Mesendoderm (in vitro differentiated cells): ENCODE data around the gene NRXN3.

ENCODE experiments used
- DNase-seq: peaks from one replicate; pipeline ENCODE4 v3.0.0; 2013
- H2AK5ac ChIP-seq: 2 replicates; pipeline ENCODE4 v1.6.1; 2013; ENCODE audit warnings: low read length, inconsistent platforms
- H2BK120ac ChIP-seq: 2 replicates; pipeline ENCODE4 v1.6.1; 2013; ENCODE audit warnings: low read depth, mild to moderate bottlenecking, low read length, moderate library complexity, mixed read lengths
- H2BK15ac ChIP-seq: replicated peaks from 2 replicates; pipeline ENCODE4 v1.6.1; 2013; ENCODE audit warnings: low read depth, mild to moderate bottlenecking, moderate library complexity
- H2BK5ac ChIP-seq: 2 replicates; pipeline ENCODE4 v1.6.1; 2013; ENCODE audit warnings: low read length, inconsistent platforms
- H3K18ac ChIP-seq: 2 replicates; pipeline ENCODE4 v1.6.1; 2013; ENCODE audit warnings: mild to moderate bottlenecking, low read length, mixed read lengths
- H3K23ac ChIP-seq: one replicate; pipeline ENCODE4 v1.6.1; 2013; ENCODE audit warnings: low read length
- H3K27ac ChIP-seq: 2 replicates; pipeline ENCODE4 v1.5.1; 2013; ENCODE audit warnings: low read depth, mild to moderate bottlenecking, inconsistent platforms, low read length, moderate library complexity
- H3K27me3 ChIP-seq: 2 replicates; pipeline ENCODE4 v1.6.1; 2013; ENCODE audit warnings: low read length, control low read depth, mild to moderate bottlenecking, inconsistent platforms; ENCODE audit not compliant: insufficient read depth, poor library complexity
- H3K36me3 ChIP-seq: 2 replicates; pipeline ENCODE4 v1.6.1; 2013; ENCODE audit warnings: low read length, inconsistent platforms; ENCODE audit not compliant: control insufficient read depth, insufficient read depth
- H3K4ac ChIP-seq: one replicate; pipeline ENCODE4 v1.6.1; 2013; ENCODE audit warnings: low read depth, mild to moderate bottlenecking, low read length, moderate library complexity
- H3K4me1 ChIP-seq: 2 replicates; pipeline ENCODE4 v1.6.1; 2013; ENCODE audit warnings: low read depth, low read length, inconsistent platforms; ENCODE audit not compliant: control insufficient read depth
- H3K4me2 ChIP-seq: 2 replicates; pipeline ENCODE4 v1.6.1; 2013; ENCODE audit warnings: low read length
- H3K4me3 ChIP-seq: 2 replicates; pipeline ENCODE4 v1.5.1; 2013; ENCODE audit warnings: mild to moderate bottlenecking, low read length
- H3K56ac ChIP-seq: one replicate; pipeline ENCODE4 v1.6.1; 2013; ENCODE audit warnings: low read length
- H3K79me1 ChIP-seq: 2 replicates; pipeline ENCODE4 v1.6.1; 2013; ENCODE audit warnings: low read length, inconsistent platforms
- H3K79me2 ChIP-seq: 2 replicates; pipeline ENCODE4 v1.6.1; 2013; ENCODE audit warnings: mild to moderate bottlenecking, low read length; ENCODE audit not compliant: control insufficient read depth, insufficient read depth
- H3K9ac ChIP-seq: 2 replicates; pipeline ENCODE4 v1.6.1; 2013; ENCODE audit warnings: low read length, inconsistent platforms
- H4K5ac ChIP-seq: one replicate; pipeline ENCODE4 v1.6.1; 2013; ENCODE audit warnings: low read length
- H4K8ac ChIP-seq: one replicate; pipeline ENCODE4 v1.6.1; 2013; ENCODE audit warnings: low read depth, mild to moderate bottlenecking, control low read depth, low read length, moderate library complexity
- whole genome bisulfite sequencing: extraction: QIAGEN DNeasy Blood & Tissue Kit; methylation state at CpG from one replicate; pipeline ENCODE4 v1.1.7; 2013; ENCODE audit warnings: low lambda C conversion rate, missing lambda C conversion rate; ENCODE audit not compliant: insufficient coverage; ENCODE audit errors: extremely low coverage; 5-methylcytosine and 5-hydroxymethylcytosine counted together

NRXN3 gene

DNA sequence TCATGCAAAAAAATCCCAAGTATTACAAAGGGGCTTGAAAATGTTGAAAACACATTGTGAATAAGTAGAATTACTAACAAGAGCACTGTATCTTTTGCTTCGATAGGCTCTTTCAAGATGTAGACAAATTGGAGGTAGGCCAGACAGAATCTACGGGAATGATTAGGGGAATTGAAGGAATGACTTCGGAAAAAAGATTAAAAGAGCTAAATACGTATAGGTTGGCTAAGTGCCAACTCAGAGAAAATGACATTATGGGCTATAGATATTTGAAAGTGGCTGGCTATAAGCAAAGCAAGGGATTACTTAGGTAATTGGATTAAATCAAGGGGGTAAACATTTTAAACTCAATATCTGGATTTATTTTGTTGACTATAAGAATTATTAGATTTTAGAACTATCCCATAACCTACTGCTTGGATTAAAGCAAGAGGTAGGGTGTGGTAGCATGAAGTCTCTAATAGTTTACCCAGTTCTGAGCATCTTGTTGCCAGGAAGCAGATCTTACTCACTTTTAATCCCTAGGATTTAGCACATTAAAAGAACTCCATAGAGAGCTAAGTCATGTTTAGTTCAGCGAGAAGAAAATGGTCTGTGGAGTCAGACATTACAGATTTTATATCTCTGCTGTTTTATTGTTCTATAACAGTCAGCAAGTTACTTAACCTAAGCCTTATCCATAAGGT is 1551.4 kb downstream of the NRXN3 start:
- no peak overlapping the region for H3K23ac ChIP-seq
- no peak overlapping the region for H3K9ac ChIP-seq
- no peaks in the 10 kb centered on the region for H3K4me1 ChIP-seq
- no peaks in the 10 kb centered on the region for H3K36me3 ChIP-seq
- no peak overlapping the region for H3K4me2 ChIP-seq
- no peak overlapping the region for H2BK15ac ChIP-seq
- no peak overlapping the region for H4K8ac ChIP-seq
- no peaks in the 10 kb centered on the region for H3K79me1 ChIP-seq
- H3K27ac ChIP-seq = no peak overlapping the region
- no peak overlapping the region for H3K56ac ChIP-seq
- no peak overlapping the region for H4K5ac ChIP-seq
- no peak overlapping the region for H3K18ac ChIP-seq
- H3K27me3 ChIP-seq = no peaks in the 10 kb centered on the region
- no peak for DNase-seq
- no peaks in the 10 kb centered on the region for H3K79me2 ChIP-seq
- no peak overlapping the region for H3K4ac ChIP-seq
- no CpG with 5 or more reads among the region's 5 CpGs for WGBS
- no peak overlapping the region for H3K4me3 ChIP-seq
- no peak overlapping the region for H2AK5ac ChIP-seq
- no peak overlapping the region for H2BK120ac ChIP-seq
- H2BK5ac ChIP-seq = no peak overlapping the region

- Histone ChIP-seq H3K18ac (no peak overlapping the region), H2AK5ac (no peak overlapping the region), H2BK120ac (no peak overlapping the region), H4K8ac (no peak overlapping the region), H3K4ac (no peak overlapping the region), H3K4me2 (no peak overlapping the region), H3K27me3 (no peaks in the 10 kb centered on the region), H2BK5ac (no peak overlapping the region), H4K5ac (no peak overlapping the region), H3K56ac (no peak overlapping the region), H3K27ac (no peak overlapping the region), H3K23ac (no peak overlapping the region), H3K79me2 (no peaks in the 10 kb centered on the region), H2BK15ac (no peak overlapping the region), H3K4me3 (no peak overlapping the region), H3K36me3 (no peaks in the 10 kb centered on the region), H3K9ac (no peak overlapping the region), H3K79me1 (no peaks in the 10 kb centered on the region), H3K4me1 (peaks cover 3% of the 10 kb centered on the region)
- DNase-seq = no peak
- no CpG with 5 or more reads among the region's 7 CpGs for WGBS
These were observed 1555.0 kb downstream of the NRXN3 start for GRCh38 chr14:79724934-79725717.

- Histone ChIP-seq H3K23ac (no peak overlapping the region), H3K79me1 (no peaks in the 10 kb centered on the region), H3K4me2 (no peak overlapping the region), H4K5ac (no peak overlapping the region), H3K36me3 (no peaks in the 10 kb centered on the region), H2AK5ac (no peak overlapping the region), H2BK15ac (no peak overlapping the region), H3K27ac (no peak overlapping the region), H3K18ac (no peak overlapping the region), H3K56ac (no peak overlapping the region), H2BK5ac (no peak overlapping the region), H3K4ac (no peak overlapping the region), H3K9ac (no peak overlapping the region), H3K4me3 (no peak overlapping the region), H2BK120ac (no peak overlapping the region), H3K79me2 (no peaks in the 10 kb centered on the region), H4K8ac (no peak overlapping the region), H3K27me3 (no peaks in the 10 kb centered on the region), H3K4me1 (peaks cover 3% of the 10 kb centered on the region)
- DNase-seq = no peak
- WGBS = no CpG with 5 or more reads among the region's 3 CpGs
These were observed 1557.7 kb downstream of the NRXN3 start for GRCh38 chr14:79727900-79728299.

DNA sequence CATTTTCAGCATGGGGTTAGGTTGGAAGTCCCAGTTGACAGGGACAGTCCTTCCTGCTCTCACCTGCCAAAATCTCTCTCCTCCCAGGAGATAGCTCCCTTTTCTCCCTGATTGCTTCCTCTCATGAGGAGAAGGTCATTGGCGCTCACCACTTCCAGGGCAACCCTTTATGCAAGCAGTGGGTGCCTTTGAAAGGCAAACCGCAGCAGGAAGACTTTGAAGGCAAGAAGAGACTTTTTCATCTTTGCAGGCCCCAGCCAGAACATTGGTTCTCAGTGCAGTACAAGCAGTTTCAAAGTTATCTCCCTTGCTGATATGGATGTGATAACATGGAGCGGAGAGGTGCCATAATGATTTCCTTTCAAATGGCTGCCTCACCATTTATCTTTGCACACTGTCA is 1558.2 kb downstream of the NRXN3 start:
- Histone ChIP-seq H3K79me2 (no peaks in the 10 kb centered on the region), H2BK120ac (no peak overlapping the region), H3K4ac (no peak overlapping the region), H2AK5ac (no peak overlapping the region), H3K4me1 (peaks cover 3% of the 10 kb centered on the region), H4K5ac (no peak overlapping the region), H3K9ac (no peak overlapping the region), H3K79me1 (no peaks in the 10 kb centered on the region), H3K23ac (no peak overlapping the region), H4K8ac (no peak overlapping the region), H3K36me3 (no peaks in the 10 kb centered on the region), H2BK15ac (no peak overlapping the region), H3K4me3 (no peak overlapping the region), H3K4me2 (no peak overlapping the region), H2BK5ac (no peak overlapping the region), H3K27me3 (no peaks in the 10 kb centered on the region), H3K18ac (no peak overlapping the region), H3K56ac (no peak overlapping the region), H3K27ac (no peak overlapping the region)
- WGBS = no CpG with 5 or more reads among the region's 3 CpGs
- peak; percentile 64 for DNase-seq

GRCh38 chr14:79729731-79730130 is 1559.6 kb downstream of the NRXN3 start:
- Histone ChIP-seq H3K79me2 (no peaks in the 10 kb centered on the region), H3K27ac (no peak overlapping the region), H3K79me1 (no peaks in the 10 kb centered on the region), H3K18ac (no peak overlapping the region), H3K4me2 (no peak overlapping the region), H4K8ac (no peak overlapping the region), H3K36me3 (no peaks in the 10 kb centered on the region), H2BK5ac (no peak overlapping the region), H3K9ac (no peak overlapping the region), H2BK15ac (no peak overlapping the region), H4K5ac (no peak overlapping the region), H3K23ac (no peak overlapping the region), H3K56ac (no peak overlapping the region), H3K4ac (no peak overlapping the region), H2BK120ac (no peak overlapping the region), H3K4me3 (no peak overlapping the region), H3K27me3 (no peaks in the 10 kb centered on the region), H2AK5ac (no peak overlapping the region), H3K4me1 (peaks cover 3% of the 10 kb centered on the region)
- WGBS = no CpG with 5 or more reads among the region's 3 CpGs
- no peak for DNase-seq
